Stimulated activated CD4-positive, alpha-beta T cell treated with anti-CD3 and anti-CD28 coated beads, Interleukin-4, amount 100 ng/mL, for 48 hours (primary cell): ENCODE measurements around the gene EXOC2.
A peak's percentile ranks its signal among the peaks of the same experiment; 100 is the strongest.
"Not testable (repeated sequence)": the region's sequence is repeated elsewhere in the genome, so short reads cannot be mapped to it uniquely, and the experiment has no call there.

Experiments
- DNase-seq, 2 donors: peaks; one replicate each; pipeline ENCODE4 v3.0.0-alpha.2; 2020; ENCODE audit warnings: low read depth in 2 of 2

Gene EXOC2

DNA sequence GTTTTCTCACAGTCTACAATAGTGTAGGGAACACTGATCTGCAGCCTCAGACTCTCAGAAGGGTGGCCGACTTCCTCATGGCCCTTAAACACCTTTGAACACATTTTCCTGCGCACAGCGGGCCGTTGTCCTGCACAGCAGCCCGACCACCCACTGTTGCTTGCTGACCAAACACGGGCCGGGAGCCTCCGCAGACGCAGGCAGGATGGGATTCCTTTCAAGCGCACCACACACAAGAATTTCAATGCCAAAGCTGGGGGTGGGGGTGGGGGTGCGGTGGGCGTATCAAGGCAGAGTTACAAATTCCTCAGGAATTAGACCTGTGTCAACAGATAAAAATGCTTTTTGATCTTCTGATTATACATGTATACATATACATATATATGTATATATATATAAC is 110.6 kb downstream of the EXOC2 start:
- no peak for DNase-seq

DNA sequence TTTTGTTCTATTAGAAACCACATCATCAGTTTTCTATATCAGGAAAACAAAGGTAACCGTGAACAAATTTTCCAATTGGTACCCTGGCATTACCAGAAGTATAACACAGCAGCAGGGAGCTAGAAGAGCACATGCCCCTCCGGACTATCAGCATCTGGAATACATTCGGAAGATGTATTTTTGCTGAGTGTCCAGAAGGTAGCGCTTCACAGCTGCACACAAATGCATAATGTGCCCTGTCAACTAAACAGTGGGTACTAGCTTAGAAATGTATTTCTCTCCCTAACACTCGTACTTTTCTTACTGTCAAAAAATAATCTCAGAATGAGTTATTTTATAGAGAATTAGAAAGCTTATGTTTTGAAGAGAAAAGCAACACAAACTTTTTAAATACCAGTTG is 113.6 kb downstream of the EXOC2 start:
- DNase-seq = no peak

DNA sequence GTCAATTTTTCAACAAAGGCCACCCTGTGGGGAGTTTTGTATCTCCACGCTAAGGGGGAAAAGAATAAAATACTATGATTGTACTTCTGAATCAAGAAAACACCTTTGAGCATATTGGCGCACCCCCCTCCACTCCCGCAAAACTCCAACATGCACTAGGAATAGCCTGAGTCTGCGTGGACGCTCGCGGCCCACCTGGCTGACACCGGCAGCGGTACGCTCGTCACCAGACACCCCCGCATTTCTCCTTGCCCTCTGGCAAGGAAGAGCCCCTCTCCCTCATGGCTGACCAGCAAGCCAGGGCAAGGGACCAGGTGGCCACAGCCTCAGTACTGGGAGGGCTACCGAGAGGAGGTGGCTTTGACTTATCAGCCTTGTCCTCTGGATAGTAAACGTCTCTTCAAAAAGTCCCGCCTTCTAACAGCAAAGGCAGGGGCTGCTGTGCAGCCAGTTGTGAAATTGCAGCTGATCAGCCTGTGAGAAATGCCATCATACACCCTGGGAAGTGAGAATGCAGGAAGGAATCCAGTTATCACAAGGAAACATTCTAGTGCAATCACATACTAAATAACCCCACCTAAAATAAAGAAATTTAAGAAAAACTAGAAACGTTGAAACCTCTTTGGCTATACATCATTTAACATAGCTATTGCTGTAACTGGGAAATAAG is 120.2 kb downstream of the EXOC2 start:
- no peak for DNase-seq

DNA sequence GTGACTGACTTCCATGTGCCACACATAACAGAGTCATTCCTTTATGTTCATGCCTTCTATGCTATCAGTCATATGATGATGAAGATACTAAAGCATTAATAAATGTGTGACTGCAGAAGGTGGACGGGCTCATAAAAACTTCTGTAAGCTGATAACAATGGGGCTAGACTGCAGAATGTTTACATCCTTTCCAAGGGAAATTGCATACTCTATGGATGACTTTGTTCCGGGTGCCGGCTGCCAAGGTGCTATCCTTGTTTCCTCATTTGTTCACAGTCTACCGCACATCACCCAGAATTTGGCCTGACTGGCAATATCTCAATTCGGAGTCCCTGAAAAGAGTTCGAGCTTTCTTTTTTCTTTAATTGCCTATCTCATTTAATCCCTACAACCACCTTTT is 121.0 kb downstream of the EXOC2 start:
- DNase-seq = no peak

DNA sequence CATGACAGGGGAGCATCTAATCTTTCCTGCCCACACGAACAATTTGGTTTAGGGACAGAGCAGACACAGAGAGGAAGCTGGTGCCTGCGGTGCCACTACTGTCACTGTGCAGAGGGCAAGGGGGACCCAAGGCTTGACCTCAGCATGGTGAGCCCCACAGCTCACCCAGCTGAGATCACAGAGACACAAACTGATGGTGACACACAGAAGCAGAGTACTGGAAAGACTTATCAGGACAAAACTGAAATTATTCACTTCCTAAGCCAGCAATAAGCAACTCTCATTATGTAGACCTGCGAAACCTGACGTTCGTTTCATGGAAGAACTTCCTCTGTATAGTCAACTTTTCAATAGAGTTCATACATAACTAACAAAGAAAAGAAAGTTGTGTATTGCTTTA is 122.1 kb downstream of the EXOC2 start:
- DNase-seq = no peak

DNA sequence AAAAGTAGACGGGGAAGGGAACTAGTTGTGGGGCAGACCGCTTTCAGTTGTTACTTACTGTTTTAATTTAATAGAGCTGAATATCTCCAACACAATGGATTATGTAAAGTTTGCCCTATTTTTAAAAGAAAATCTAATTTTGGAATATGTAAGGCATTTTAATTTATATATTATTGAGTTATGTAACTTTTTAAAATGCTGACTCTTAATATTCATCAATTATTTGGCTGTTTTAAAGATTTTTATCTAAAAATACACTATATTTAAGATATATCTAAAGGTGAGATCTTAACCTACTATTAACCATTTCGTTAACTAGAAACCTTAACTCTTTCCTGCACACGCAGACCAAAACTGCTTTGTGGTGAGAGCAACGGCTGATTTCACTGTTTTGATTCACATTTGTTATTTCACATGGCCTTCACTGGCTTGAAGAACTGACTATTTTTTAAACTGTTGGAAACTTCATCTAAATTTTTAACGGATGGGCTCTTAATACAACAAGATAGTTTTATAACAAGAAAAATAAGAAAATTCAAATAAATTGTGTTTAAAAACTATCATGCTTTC is 123.9 kb downstream of the EXOC2 start:
- no peak for DNase-seq

DNA sequence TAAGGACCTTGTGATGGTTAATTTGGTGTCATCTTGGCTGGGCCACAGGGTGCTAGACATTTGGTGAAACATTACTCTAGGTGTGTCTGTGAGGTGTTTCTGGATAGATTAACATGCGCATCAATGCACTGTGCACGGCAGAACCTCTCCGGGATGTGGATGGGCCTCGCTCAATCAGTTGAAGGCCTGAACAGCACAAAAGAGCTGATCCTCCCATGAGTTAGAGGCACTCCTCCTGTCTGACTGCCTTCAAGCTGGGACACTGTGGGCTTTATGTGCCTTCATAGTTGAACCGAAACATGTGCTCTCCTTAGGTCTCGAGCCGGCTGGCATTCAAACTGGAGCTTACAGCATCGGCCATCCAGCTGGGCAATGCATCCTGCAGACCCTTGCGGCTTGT is 124.9 kb downstream of the EXOC2 start:
- no peak for DNase-seq

DNA sequence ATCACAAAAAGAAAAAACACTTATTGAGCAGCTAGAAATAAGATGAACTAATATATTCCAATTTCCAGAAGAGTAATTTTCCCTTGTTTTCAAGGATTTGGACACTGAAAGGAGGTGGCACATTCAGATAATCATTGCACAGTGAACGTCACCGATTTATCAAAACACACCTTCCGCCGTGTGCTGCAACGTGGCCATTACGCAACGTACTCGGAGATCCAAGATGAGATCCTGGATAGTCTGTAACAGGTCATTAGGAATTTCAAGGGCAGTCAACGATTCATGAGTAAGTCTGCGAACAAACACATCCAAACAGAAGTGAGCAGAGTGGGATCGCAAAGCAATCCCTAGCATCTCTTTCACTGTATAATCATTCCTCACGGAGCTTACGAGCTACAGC is 129.1 kb downstream of the EXOC2 start:
- DNase-seq = no peak

DNA sequence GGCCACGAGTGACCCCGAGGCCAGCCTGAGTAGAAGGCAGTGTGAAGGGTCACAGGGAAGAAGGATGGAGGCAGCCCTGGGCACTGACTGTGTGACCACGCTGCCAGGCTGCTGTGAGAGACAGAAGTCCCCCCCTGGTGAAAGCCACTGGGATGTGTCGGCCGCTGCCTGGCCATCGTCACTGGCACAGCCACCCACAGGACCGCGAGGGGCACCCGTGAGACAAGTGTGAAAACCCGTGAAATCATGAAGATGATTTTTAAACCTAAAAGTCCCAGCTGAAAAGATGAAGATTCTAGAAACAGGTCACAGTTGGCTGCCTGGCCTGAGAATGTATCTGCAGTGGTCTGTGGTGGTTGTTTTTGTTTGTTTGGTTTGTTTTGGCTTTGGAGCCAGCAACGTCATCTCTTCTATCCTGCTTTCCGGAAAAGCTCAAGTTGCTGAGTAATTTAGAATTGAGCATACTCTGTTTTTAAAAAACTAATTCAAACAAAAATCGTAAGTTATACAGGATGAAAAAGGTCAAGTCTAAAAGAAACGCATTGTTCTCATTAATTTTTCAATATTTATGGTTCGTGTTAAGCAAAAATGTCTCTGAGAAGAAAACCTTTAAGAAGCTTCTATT is 130.8 kb downstream of the EXOC2 start:
- no peak for DNase-seq

DNA sequence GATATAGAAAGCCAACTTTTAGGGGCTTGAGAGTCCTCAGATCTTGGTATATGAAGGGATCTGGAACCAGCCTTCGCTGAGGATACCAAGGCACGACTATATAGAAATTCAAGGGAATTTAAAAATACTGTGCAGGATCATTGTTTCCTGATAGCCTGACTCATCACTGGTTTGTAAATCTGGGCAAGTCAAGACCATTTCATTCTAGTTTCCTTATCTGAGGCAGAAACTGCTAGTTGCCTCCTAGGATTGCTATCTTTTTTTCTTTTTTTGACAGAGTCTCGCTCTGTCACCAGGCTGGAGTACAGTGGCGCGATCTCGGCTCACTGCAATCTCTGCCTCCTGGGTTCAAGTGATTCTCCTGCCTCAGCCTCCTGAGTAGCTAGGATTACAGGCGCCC is 131.6 kb downstream of the EXOC2 start:
- DNase-seq = not testable (repeated sequence)

DNA sequence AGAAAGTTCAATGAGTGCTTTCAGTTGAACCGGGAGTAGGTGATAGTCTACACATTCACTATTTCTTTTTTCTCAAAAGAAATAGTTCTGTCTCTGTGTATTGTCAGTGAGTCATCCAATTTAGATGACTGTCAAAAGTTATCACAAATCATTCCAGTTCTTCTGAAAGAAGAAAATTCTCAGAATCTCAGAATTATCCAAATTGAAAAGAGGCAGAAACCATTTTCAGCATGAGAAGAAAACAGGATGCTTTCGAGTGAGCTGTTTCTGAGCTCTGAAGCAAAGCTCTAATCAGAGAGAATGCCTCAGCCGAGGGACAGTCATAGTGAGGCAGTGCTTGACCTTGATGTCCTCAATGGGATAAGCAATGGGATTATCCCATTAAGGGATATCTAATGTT is 134.0 kb downstream of the EXOC2 start:
- no peak for DNase-seq

DNA sequence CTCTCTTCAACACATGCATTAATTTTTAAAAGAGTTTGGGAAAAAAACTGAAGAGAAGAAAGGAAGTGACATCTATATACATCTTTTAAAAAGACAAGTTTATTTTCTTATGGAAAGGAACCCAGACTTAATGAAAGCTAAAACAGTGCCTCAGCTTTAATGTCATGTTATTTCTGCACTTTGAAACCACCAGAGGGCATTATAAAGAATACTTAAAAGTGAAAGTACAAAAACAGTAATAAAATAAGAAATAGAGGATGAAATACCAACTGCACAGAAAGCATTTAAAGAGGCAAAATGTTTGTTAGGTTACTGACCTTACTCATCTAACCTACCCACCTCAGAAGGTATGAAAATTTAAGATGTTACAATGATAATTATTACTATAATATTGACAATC is 134.8 kb downstream of the EXOC2 start:
- no peak for DNase-seq

DNA sequence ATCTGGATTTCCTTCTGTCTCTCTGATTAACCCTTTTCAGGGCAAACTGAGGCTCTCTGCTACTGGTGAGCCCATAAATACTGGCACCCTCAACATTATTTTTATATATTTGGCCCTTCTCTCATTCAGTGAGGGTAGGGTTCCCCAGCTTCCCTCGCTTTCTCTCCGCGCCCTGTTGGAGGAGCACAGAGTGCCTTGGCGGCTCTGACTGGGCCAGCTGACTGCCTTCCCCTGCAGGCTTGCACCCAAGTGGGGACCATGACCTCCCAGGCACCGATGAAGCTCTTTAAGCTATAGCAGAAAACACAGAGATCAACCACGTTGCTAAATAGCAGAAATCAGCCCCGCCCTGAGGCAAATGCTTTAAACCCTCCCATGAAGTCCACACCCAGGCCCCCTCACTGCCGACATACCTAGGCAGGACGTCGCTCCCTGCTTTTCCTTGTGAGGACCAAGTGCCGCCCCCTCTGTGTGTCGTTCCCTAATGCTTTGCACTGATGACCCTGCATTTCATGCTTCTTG is 141.0 kb downstream of the EXOC2 start:
- no peak for DNase-seq

DNA sequence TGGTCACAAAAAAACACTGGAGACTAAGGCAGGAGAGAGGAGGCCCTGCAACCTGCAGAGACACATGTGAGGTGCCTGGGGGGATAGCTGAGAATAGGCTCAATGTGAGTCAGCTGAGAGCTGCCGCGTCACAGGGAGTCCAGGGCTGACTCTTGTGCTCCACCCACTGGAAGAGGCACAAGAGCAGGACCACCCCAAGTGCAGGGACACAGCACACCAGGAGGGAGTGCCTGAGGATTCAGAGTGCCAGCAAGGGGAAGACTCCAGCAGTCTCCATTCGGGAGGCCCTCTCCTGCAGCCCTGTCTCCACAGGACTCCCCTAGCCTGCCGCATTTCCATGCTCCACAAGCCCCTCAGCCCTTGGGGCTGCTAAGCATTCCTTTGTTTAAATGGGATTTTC is 141.5 kb downstream of the EXOC2 start:
- DNase-seq = peak in 1 of 2 donors; percentile 36

DNA sequence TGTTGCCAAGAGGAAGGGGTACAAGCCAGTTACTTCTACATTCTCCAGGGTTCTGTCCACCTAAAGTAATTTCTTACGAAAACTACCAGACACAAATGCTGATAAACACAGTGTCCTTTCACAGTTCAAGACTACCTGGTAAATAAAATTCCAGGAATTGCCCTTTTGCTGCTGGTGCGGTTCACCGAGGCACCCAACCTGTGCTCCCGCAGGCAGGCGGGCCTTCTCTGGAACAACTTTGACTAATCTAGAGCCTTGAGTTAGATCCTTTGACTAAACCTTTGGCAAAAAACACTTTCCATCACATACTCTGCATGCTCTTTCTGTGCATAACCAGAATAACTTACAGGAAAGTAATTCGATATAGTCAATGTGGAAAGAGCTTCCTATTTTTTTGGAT is 143.0 kb downstream of the EXOC2 start:
- DNase-seq = no peak

DNA sequence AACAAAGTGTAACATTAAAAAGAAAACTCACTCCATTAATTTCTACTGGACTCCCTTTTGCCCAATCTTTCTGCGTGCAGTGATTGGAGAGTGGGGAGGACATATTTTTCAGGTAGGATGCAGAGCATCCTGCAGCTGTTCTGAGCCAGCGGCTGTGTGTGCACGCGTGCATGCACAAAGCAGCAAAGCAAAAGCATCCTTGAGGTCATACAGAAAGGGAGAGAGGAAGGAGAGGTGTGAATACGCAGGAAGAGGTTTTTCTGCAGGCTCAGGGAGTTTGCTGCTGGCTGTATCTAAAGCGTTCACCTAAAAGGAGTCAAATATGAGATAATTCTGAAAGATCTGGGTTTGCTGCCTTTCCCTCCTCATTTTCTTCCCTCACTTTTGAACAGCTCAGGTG is 144.4 kb downstream of the EXOC2 start:
- DNase-seq = no peak

DNA sequence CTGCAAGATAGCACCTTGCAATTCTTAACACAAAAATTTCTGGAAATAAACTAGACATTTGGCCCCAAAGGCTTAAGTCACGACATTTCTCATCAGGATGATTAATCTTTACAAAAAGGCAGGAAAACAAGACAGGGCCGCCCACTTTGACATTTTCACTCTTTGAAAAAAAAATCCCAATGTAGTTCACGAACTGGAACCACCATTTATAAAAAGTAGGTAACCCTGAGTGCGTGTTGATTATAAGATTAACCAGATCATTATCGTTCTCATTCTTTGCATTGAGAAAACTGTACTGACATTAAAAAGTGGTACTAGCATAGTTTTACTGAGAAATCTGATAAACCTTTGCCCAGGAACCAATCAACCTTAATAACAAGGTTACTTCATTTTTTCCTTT is 144.8 kb downstream of the EXOC2 start:
- DNase-seq = no peak

DNA sequence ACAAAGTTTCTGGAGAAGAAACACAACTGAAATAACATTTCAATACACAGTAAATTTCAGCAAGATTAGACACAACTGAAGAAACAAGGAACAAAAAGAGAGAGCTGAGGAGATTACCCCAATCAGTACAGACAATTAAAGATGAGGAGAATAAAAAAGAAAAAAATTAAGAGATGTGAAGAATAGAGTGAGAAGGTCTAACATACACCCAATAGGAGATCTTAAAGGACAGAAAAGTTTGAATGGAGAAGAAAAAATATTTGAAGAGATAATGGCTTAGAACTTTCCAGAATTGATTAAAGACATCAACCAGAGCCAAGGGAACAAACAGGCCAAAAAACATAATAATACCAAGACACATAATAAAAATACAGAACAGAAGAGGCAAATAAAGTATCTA is 152.4 kb downstream of the EXOC2 start:
- no peak for DNase-seq

DNA sequence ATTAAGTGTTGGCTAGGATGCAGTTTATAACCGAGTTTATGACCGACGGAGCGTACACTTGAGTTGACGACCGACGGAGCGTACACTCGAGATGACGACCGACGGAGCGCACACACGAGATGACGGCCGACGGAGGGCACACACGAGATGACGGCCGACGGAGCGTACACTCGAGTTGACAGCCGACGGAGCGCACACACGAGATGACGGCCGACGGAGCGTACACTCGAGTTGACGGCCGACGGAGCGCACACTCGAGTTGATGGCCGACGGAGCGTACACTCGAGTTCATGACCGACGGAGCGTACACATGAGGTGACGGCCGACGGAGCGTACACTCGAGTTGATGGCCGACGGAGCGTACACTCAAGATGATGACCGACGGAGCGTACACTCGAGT is 155.8 kb downstream of the EXOC2 start:
- no peak for DNase-seq

DNA sequence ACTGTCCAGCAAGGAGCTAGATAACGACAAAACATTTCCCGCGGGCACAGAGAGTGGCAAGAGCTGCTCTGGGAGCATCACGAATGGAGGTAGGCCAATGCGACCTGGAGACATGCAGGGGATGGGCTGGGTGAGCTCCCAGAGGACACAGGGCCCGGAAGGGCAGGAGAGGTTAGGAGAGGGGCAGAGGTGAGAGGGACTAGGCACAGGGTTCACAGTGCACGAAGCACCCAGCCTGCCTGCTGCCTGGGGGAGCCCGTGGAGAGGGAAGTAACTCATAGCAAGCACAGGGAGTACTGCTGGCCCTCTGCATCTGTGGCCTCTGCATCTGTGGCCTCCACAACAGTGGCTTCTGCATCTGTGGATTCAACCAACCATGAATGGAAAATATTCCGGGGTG is 162.5 kb downstream of the EXOC2 start:
- DNase-seq = no peak

DNA sequence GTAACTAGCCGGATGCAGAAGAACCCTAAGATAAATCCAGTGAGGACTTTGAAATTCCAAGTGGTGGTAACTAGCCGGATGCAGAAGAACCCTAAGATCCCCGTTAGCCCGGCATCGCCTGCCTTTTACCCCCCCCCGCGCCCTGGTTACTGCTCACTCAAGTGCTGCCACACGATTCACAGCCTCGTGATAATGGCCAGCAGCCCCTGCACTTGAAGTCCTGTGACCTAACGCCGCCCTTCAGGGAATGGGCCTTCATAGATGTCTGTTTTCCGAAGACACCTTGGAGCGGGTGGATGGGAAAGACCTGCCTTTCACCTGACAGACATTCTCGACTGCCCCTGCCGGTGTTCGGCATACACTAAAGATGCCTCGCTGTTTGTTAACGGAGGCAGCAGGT is 163.9 kb downstream of the EXOC2 start:
- DNase-seq = no peak

DNA sequence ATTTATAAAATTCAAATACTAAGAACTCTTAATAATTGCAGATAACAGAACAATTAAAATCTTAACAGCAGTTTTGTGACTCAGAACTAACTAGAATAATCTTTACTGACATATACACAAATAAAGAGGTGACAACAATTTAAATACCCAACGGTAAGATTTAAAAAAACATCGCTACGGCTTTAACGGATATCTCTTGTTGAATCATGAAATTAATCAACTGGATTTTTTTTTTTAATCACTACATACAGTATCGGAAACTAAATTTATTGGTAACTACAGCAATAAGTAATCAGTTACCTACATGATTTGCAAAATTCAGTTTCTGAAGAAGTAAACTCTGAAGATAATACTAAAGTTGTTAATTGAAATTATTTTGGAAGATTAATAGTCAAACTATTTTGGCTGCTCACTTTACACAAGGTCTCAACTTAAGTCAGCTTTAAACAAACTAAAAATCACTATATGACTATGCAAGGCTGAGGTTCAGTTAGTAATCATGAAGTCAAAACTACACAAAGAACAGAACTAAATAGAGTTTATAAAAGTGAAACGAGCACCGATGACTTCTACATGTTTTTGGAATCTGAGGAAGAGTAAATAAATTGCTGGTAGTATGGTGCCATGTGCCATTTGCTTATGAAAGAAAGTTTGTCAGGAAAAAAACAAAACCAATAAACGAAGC is 164.8 kb downstream of the EXOC2 start:
- no peak for DNase-seq

DNA sequence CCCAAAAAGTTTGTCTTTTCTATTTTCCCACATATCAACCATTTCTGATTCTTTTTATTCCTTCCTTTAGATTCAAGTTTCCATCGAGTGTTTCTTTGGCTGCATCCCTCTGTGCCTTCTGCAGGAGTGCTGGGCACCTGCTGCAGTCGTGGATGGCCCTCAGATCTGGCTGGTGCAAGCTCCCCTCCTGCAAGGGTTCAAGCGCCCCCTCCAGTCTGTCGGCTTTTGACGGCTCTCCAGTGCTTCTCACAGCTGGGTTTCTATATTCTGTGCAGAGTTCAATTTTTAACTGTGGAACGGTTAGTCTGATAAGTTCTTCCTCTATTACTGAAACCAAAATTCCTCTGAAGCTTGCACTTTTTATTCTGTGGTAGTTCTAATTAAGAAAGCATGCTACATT is 168.1 kb downstream of the EXOC2 start:
- peak in 1 of 2 donors; percentile 40 for DNase-seq
